ENCODE results near the gene RTN4R. TPM values are rescaled to one million over a fixed set of nuclear protein-coding genes. Genes with fewer than 3 reads are reported as not detected.

RTN4R gene
- total and polyA plus RNA-seq, 5 donors from 2014 or later, result 1.2 to 3.3 (median 1.3) TPM

DNA sequence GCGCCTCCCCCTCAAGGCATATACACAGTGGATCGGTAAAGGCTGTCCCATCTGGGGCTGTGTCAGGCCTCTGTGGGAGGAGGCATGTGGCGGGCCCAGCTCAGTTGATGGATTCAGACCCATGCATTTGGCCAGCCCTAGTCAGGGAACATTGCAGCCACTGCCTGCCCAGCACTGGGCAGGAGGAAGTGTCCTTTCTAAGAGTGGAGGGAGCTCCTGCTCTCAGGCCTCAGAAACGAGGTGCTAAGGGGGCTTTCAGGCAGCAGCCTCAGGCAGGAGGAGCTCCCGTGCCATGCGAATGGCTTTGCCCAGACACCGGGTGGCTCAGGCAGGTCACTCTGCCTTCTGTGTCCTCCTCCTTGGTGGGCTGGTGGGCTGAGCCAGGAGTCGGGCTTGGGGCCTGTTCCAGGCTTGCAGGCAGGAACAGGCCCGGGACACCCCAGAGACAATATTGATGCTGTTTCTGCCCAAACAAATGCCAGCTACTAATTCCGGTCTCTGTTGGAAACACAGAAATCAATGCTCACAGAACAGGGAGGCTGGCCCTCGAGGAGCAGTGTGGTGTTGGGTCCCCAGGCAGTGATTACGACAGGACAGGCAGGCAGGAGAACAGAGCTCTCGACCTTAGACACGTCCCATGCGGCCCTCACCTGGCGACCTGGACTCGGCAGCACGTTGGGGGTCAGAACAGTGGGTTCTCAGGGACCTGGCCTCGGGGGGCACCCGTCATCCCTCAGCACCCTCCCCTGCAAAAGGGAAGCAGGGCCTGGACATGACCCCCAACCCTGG is 75.0 kb downstream of the RTN4R start:
- Histone ChIP-seq H3K36me3 (ENCODE audit: control insufficient read depth, insufficient read depth, low read length) (no peaks in the 10 kb centered on the region), H3K4me3 (ENCODE audit: low read depth, low read length) (no peak overlapping the region), H3K4me1 (ENCODE audit: control insufficient read depth, insufficient read depth, low read length, poor library complexity, severe bottlenecking) (no peaks in the 10 kb centered on the region), H3K9me3 (ENCODE audit: control insufficient read depth in 2 of 2, low read length in 2 of 2) (no peaks in the 10 kb centered on the region), H3K27ac (ENCODE audit: insufficient read depth, low read length, poor library complexity, severe bottlenecking) (no peak overlapping the region), H3K27me3 (ENCODE audit: control insufficient read depth, insufficient read depth, low read length) (no peaks in the 10 kb centered on the region)
- Mint-ChIP-seq H3K36me3 (no peaks in the 10 kb centered on the region), H3K9me3 (no peaks in the 10 kb centered on the region), H3K4me1 (no peaks in the 10 kb centered on the region), H3K27me3 (no peaks in the 10 kb centered on the region), H3K4me3 (no peak overlapping the region), H3K27ac (no peak overlapping the region)
- DNase-seq (no peak), ATAC-seq (ENCODE audit: low read depth in 2 of 2) (no peak)

DNA sequence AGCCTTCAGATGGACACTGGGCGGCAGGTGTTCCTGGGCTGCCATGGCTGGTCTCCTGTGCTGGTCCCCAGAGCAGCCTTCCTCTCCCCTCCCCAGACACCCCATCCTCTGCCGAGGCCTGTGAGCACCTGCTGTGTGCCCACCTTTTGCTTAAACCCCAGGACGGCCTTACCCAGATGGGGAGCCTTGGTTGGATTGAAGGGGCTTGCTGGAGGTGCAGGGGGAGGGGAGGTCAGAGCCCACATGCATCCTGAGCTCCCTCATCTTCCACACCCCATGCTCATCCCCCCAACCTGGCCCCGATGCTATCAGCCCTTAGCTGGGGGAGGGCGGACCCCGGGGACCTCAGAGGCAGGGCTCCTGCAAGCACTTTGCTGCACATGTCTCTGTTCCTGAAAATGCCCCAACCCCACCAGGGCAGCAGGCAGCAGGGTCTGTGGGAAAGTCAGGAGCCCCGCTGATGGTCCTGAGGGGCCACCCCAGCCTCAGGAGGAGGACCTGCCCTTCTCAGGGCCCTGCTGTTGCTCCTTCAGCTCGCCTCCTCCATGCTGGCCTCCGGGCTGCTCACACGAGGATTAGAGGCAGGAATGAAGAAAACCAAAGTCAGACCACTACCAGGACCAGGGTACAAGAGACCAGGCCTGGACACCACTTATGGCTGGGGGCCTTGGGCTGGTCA is 75.7 kb downstream of the RTN4R start:
- Histone ChIP-seq H3K27ac (ENCODE audit: insufficient read depth, low read length, poor library complexity, severe bottlenecking) (no peak overlapping the region), H3K4me1 (ENCODE audit: control insufficient read depth, insufficient read depth, low read length, poor library complexity, severe bottlenecking) (no peaks in the 10 kb centered on the region), H3K36me3 (ENCODE audit: control insufficient read depth, insufficient read depth, low read length) (no peaks in the 10 kb centered on the region), H3K4me3 (ENCODE audit: low read depth, low read length) (no peak overlapping the region), H3K27me3 (ENCODE audit: control insufficient read depth, insufficient read depth, low read length) (no peaks in the 10 kb centered on the region), H3K9me3 (ENCODE audit: control insufficient read depth in 2 of 2, low read length in 2 of 2) (no peaks in the 10 kb centered on the region)
- Mint-ChIP-seq H3K27ac (no peak overlapping the region), H3K4me1 (no peaks in the 10 kb centered on the region), H3K27me3 (no peaks in the 10 kb centered on the region), H3K9me3 (no peaks in the 10 kb centered on the region), H3K4me3 (no peak overlapping the region), H3K36me3 (no peaks in the 10 kb centered on the region)
- DNase-seq, result no peak
- no peak for ATAC-seq (ENCODE audit: low read depth in 2 of 2)

GRCh38 chr22:20191803-20192202 is 76.3 kb downstream of the RTN4R start:
- no peak overlapping the region for H3K27ac Mint-ChIP-seq
- Histone ChIP-seq H3K27ac (ENCODE audit: insufficient read depth, low read length, poor library complexity, severe bottlenecking) (no peak overlapping the region), H3K4me3 (ENCODE audit: low read depth, low read length) (no peak overlapping the region), H3K4me1 (ENCODE audit: control insufficient read depth, insufficient read depth, low read length, poor library complexity, severe bottlenecking) (no peaks in the 10 kb centered on the region), H3K27me3 (ENCODE audit: control insufficient read depth, insufficient read depth, low read length) (no peaks in the 10 kb centered on the region), H3K9me3 (ENCODE audit: control insufficient read depth in 2 of 2, low read length in 2 of 2) (no peaks in the 10 kb centered on the region), H3K36me3 (ENCODE audit: control insufficient read depth, insufficient read depth, low read length) (no peaks in the 10 kb centered on the region)
- H3K36me3 Mint-ChIP-seq, result no peaks in the 10 kb centered on the region
- no peak for DNase-seq
- H3K9me3 Mint-ChIP-seq, result no peaks in the 10 kb centered on the region
- H3K4me1 Mint-ChIP-seq, result no peaks in the 10 kb centered on the region
- H3K4me3 Mint-ChIP-seq, result no peak overlapping the region
- H3K27me3 Mint-ChIP-seq, result no peaks in the 10 kb centered on the region
- ATAC-seq (ENCODE audit: low read depth in 2 of 2), result no peak

Other genes with a start within 250 kb of the RTN4R start
- 43.0 TPM for gene TANGO2, start 247.2 kb downstream of the RTN4R start, total RNA-seq
- gene TANGO2, start 247.2 kb downstream of the RTN4R start, polyA plus RNA-seq, result 10 to 100 TPM; 39.5 to 48.4 (median 45.0) TPM
- gene DGCR8, start 188.1 kb downstream of the RTN4R start, total RNA-seq, result 41.1 TPM
- 1 to 10 TPM; 2.7 to 6.6 (median 4.5) TPM for gene DGCR8, start 188.1 kb downstream of the RTN4R start, polyA plus RNA-seq
- gene RANBP1, start 152.2 kb downstream of the RTN4R start, total RNA-seq, result 67.2 TPM
- 10 to 100 TPM; 80.7 to 93.9 (median 90.2) TPM for gene RANBP1, start 152.2 kb downstream of the RTN4R start, polyA plus RNA-seq
- 75.2 TPM for gene TRMT2A, start 151.1 kb downstream of the RTN4R start, total RNA-seq
- 10 to 100 TPM; 24.5 to 30.2 (median 28.1) TPM for gene TRMT2A, start 151.1 kb downstream of the RTN4R start, polyA plus RNA-seq
- 76.7 TPM for gene ZDHHC8, start 136.5 kb downstream of the RTN4R start, total RNA-seq
- 1 to 10 TPM; 1.2 to 4.3 (median 1.6) TPM for gene ZDHHC8, start 136.5 kb downstream of the RTN4R start, polyA plus RNA-seq
- 0.44 TPM for gene CCDC188, start 117.3 kb downstream of the RTN4R start, total RNA-seq
- gene CCDC188, start 117.3 kb downstream of the RTN4R start, polyA plus RNA-seq, result not detected
- gene DGCR6L, start 51.7 kb upstream of the RTN4R start, total RNA-seq, result 28.7 TPM
- 100 to 1,000 TPM; 106 to 123 (median 114) TPM for gene DGCR6L, start 51.7 kb upstream of the RTN4R start, polyA plus RNA-seq
- gene ZNF74, start 125.8 kb upstream of the RTN4R start, total RNA-seq, result 4.1 TPM
- 1 to 10 TPM; 3.4 to 5.9 (median 4.5) TPM for gene ZNF74, start 125.8 kb upstream of the RTN4R start, polyA plus RNA-seq
- 6.9 TPM for gene SCARF2, start 169.5 kb upstream of the RTN4R start, total RNA-seq
- gene SCARF2, start 169.5 kb upstream of the RTN4R start, polyA plus RNA-seq, result 1 to 10 TPM in 2 of 4 donors, under 1 TPM in 2; 0.70 to 1.8 (median 1.1) TPM
- gene KLHL22, start 227.5 kb upstream of the RTN4R start, total RNA-seq, result 55.6 TPM
- 10 to 100 TPM; 40.1 to 48.1 (median 42.4) TPM for gene KLHL22, start 227.5 kb upstream of the RTN4R start, polyA plus RNA-seq
- 397 TPM for gene MED15, start 239.3 kb upstream of the RTN4R start, total RNA-seq
- 10 to 100 TPM; 35.1 to 43.0 (median 38.5) TPM for gene MED15, start 239.3 kb upstream of the RTN4R start, polyA plus RNA-seq

Measured in CD4-positive, CD25-positive, alpha-beta regulatory T cell (primary cell).